C4-2B (cell line): ENCODE measurements around the gene SLC39A3.
A peak's percentile ranks its signal among the peaks of the same experiment; 100 is the strongest.

Experiments
- H3K27ac ChIP-seq: fragments of 450-650 bp; 2 replicates; pipeline ENCODE4 v1.5.1; 2017
- CTCF ChIP-seq: fragments of 450-650 bp; conservative IDR thresholded peaks from 2 replicates; pipeline ENCODE4 v1.5.1; 2017; ENCODE audit warnings: mild to moderate bottlenecking
- ZFX ChIP-seq: fragments of 450-650 bp; IDR thresholded peaks from 2 replicates; pipeline ENCODE4 v1.6.1; 2017

Gene SLC39A3

GRCh38 chr19:2724148-2724557, 15.7 kb downstream of the SLC39A3 start:
- H3K27ac ChIP-seq = no peak overlapping the region
- no peak for TF ChIP-seq ZFX
- no peak for TF ChIP-seq CTCF

GRCh38 chr19:2723747-2724146, 16.1 kb downstream of the SLC39A3 start:
- TF ChIP-seq CTCF (no peak), ZFX (no peak)
- no peak overlapping the region for H3K27ac ChIP-seq

- TF ChIP-seq CTCF (no peak), ZFX (no peak)
Observed at GRCh38 chr19:2723345-2723715, 16.5 kb downstream of the SLC39A3 start.

GRCh38 chr19:2722541-2723344, 17.1 kb downstream of the SLC39A3 start:
- H3K27ac ChIP-seq = no peak overlapping the region
- TF ChIP-seq CTCF (no peak), ZFX (no peak)

More at GRCh38 chr19:2723345-2723715, 16.5 kb downstream of the SLC39A3 start:
- no peak overlapping the region for H3K27ac ChIP-seq

- H3K27ac ChIP-seq = 0 out of 2 replicates have a peak overlapping the region, but pooled peaks have one; percentile 22
- TF ChIP-seq ZFX (no peak), CTCF (no peak)
Observed at GRCh38 chr19:2721570-2722540, 18.0 kb downstream of the SLC39A3 start.

- TF ChIP-seq ZFX (no peak), CTCF (no peak)
- peak within 1 kb of the TSS; percentile 38 for H3K27ac ChIP-seq
Observed at GRCh38 chr19:2720777-2721569, 18.8 kb downstream of the SLC39A3 start, which contains the start of gene DIRAS1. DIRAS1 (minus strand) TSS chr19:2721372; CDS start chr19:2717806, 3,566 bp downstream.
